SK-N-SH (cell line): Measurements from ENCODE around the gene GABRR1.

Experiments used
- FOSL2 ChIP-seq: IDR thresholded peaks from 2 replicates; pipeline ENCODE4 v1.4.0; 2012; ENCODE audit warnings: low read depth, mild to moderate bottlenecking, moderate library complexity, borderline replicate concordance
- RCOR1 ChIP-seq: fragments of 150-350 bp; IDR thresholded peaks from 2 replicates; pipeline ENCODE4 v1.6.1; 2017; ENCODE audit warnings: antibody characterized with exemption, low read length
- REST ChIP-seq: IDR thresholded peaks from 2 replicates; pipeline ENCODE4 v1.6.1; 2012; ENCODE audit warnings: mild to moderate bottlenecking, low read depth, low read length, moderate library complexity
- TF ChIP-seq, protein P1 (sequence below): fragments of 150-350 bp; IDR thresholded peaks from 2 replicates; pipeline ENCODE4 v1.6.1; 2016; ENCODE audit warnings: mild to moderate bottlenecking, low read depth, low read length
- TF ChIP-seq, protein P2 (sequence below): IDR thresholded peaks from 2 replicates; pipeline ENCODE4 v1.4.0; 2012; ENCODE audit warnings: low read depth, borderline replicate concordance
- TF ChIP-seq, protein P3 (sequence below): IDR thresholded peaks from 2 replicates; pipeline ENCODE4 v1.4.0; 2012; ENCODE audit warnings: low read depth

GRCh38 chr6:89187504-89187903 is 29.7 kb downstream of the GABRR1 start:
- TF ChIP-seq, protein P1, sequence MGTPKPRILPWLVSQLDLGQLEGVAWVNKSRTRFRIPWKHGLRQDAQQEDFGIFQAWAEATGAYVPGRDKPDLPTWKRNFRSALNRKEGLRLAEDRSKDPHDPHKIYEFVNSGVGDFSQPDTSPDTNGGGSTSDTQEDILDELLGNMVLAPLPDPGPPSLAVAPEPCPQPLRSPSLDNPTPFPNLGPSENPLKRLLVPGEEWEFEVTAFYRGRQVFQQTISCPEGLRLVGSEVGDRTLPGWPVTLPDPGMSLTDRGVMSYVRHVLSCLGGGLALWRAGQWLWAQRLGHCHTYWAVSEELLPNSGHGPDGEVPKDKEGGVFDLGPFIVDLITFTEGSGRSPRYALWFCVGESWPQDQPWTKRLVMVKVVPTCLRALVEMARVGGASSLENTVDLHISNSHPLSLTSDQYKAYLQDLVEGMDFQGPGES, result no peak
- TF ChIP-seq, protein P2, sequence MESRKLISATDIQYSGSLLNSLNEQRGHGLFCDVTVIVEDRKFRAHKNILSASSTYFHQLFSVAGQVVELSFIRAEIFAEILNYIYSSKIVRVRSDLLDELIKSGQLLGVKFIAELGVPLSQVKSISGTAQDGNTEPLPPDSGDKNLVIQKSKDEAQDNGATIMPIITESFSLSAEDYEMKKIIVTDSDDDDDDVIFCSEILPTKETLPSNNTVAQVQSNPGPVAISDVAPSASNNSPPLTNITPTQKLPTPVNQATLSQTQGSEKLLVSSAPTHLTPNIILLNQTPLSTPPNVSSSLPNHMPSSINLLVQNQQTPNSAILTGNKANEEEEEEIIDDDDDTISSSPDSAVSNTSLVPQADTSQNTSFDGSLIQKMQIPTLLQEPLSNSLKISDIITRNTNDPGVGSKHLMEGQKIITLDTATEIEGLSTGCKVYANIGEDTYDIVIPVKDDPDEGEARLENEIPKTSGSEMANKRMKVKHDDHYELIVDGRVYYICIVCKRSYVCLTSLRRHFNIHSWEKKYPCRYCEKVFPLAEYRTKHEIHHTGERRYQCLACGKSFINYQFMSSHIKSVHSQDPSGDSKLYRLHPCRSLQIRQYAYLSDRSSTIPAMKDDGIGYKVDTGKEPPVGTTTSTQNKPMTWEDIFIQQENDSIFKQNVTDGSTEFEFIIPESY, result no peak
- TF ChIP-seq RCOR1 (no peak), REST (no peak), FOSL2 (no peak)
- TF ChIP-seq, protein P3, sequence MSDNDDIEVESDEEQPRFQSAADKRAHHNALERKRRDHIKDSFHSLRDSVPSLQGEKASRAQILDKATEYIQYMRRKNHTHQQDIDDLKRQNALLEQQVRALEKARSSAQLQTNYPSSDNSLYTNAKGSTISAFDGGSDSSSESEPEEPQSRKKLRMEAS, result no peak
